ENCODE results near the gene RALB. TPM values are rescaled to one million over a fixed set of nuclear protein-coding genes. Genes with fewer than 3 reads are reported as not detected.

RALB gene
- total and polyA plus RNA-seq, 2 donors (not counting 1 experiment from before 2014, with no cell fraction given): 58.3 to 73.9 TPM

GRCh38 chr2:120208381-120209353 lies 44.0 kb upstream of the RALB start:
- peaks cover 1% of the 10 kb centered on the region for H3K27me3 ChIP-seq (ENCODE audit: control insufficient read depth, insufficient read depth, low read length)
- no peaks in the 10 kb centered on the region for H3K36me3 ChIP-seq (ENCODE audit: control insufficient read depth, insufficient read depth, low read length)
- no peak overlapping the region for H3K4me3 ChIP-seq (replicated peaks in 1 of 4; ENCODE audit: control extremely low read depth in 1 of 4, insufficient read depth in 1 of 4, low read depth in 3 of 4, low read length in 4 of 4)
- no peak for DNase-seq (ENCODE audit: low read depth in 2 of 2)
- no peaks in the 10 kb centered on the region for H4K20me1 ChIP-seq (ENCODE audit: control insufficient read depth, extremely low read depth, insufficient read depth, low read length)
- H3K4me2 ChIP-seq (ENCODE audit: extremely low read depth, insufficient read depth, low read length): no peak overlapping the region
- no peak for TF ChIP-seq CTCF (conservative IDR thresholded peaks at IDR 0.05 in 1 of 2, IDR thresholded peaks at IDR 0.05 in 1 of 2; ENCODE audit: low read depth in 1 of 2, low read length in 2 of 2)
- no peak for TF ChIP-seq EZH2 (IDR thresholded peaks at IDR 0.05; ENCODE audit: low read length, missing control alignments)
- H3K9me3 ChIP-seq (ENCODE audit: control insufficient read depth, insufficient read depth, low read depth, low read length): no peaks in the 10 kb centered on the region
- no peak overlapping the region for H3K9ac ChIP-seq (ENCODE audit: insufficient read depth, low read length)
- no peaks in the 10 kb centered on the region for H3K79me2 ChIP-seq (ENCODE audit: control insufficient read depth, insufficient read depth, low read length)
- H3K4me1 ChIP-seq (ENCODE audit: control insufficient read depth, extremely low read depth, insufficient read depth, low read length): no peaks in the 10 kb centered on the region
- H3K27ac ChIP-seq (ENCODE audit: insufficient read depth, low read length): no peak overlapping the region
- no peak overlapping the region for H2AFZ ChIP-seq (ENCODE audit: low read length)

GRCh38 chr2:120209427-120210269 lies 43.0 kb upstream of the RALB start:
- H2AFZ ChIP-seq (ENCODE audit: low read length): no peak overlapping the region
- no peak overlapping the region for H3K9ac ChIP-seq (ENCODE audit: insufficient read depth, low read length)
- no peaks in the 10 kb centered on the region for H3K9me3 ChIP-seq (ENCODE audit: control insufficient read depth, insufficient read depth, low read depth, low read length)
- no peak overlapping the region for H3K4me2 ChIP-seq (ENCODE audit: extremely low read depth, insufficient read depth, low read length)
- no peaks in the 10 kb centered on the region for H3K4me1 ChIP-seq (ENCODE audit: control insufficient read depth, extremely low read depth, insufficient read depth, low read length)
- H3K79me2 ChIP-seq (ENCODE audit: control insufficient read depth, insufficient read depth, low read length): no peaks in the 10 kb centered on the region
- no peak overlapping the region for H3K4me3 ChIP-seq (replicated peaks in 1 of 4; ENCODE audit: control extremely low read depth in 1 of 4, insufficient read depth in 1 of 4, low read depth in 3 of 4, low read length in 4 of 4)
- no peaks in the 10 kb centered on the region for H3K36me3 ChIP-seq (ENCODE audit: control insufficient read depth, insufficient read depth, low read length)
- H3K27me3 ChIP-seq (ENCODE audit: control insufficient read depth, insufficient read depth, low read length): no peaks in the 10 kb centered on the region
- H3K27ac ChIP-seq (ENCODE audit: insufficient read depth, low read length): no peak overlapping the region
- TF ChIP-seq EZH2 (IDR thresholded peaks at IDR 0.05; ENCODE audit: low read length, missing control alignments) (no peak), CTCF (conservative IDR thresholded peaks at IDR 0.05 in 1 of 2, IDR thresholded peaks at IDR 0.05 in 1 of 2; ENCODE audit: low read depth in 1 of 2, low read length in 2 of 2) (no peak)
- no peak for DNase-seq (ENCODE audit: low read depth in 2 of 2)
- H4K20me1 ChIP-seq (ENCODE audit: control insufficient read depth, extremely low read depth, insufficient read depth, low read length): no peaks in the 10 kb centered on the region

GRCh38 chr2:120210270-120210693 lies 42.4 kb upstream of the RALB start:
- H3K4me1 ChIP-seq (ENCODE audit: control insufficient read depth, extremely low read depth, insufficient read depth, low read length): no peaks in the 10 kb centered on the region
- no peaks in the 10 kb centered on the region for H3K9me3 ChIP-seq (ENCODE audit: control insufficient read depth, insufficient read depth, low read depth, low read length)
- no peak overlapping the region for H3K9ac ChIP-seq (ENCODE audit: insufficient read depth, low read length)
- TF ChIP-seq EZH2 (IDR thresholded peaks at IDR 0.05; ENCODE audit: low read length, missing control alignments) (no peak), CTCF (conservative IDR thresholded peaks at IDR 0.05 in 1 of 2, IDR thresholded peaks at IDR 0.05 in 1 of 2; ENCODE audit: low read depth in 1 of 2, low read length in 2 of 2) (no peak)
- no peak overlapping the region for H3K4me3 ChIP-seq (replicated peaks in 1 of 4; ENCODE audit: control extremely low read depth in 1 of 4, insufficient read depth in 1 of 4, low read depth in 3 of 4, low read length in 4 of 4)
- H3K4me2 ChIP-seq (ENCODE audit: extremely low read depth, insufficient read depth, low read length): no peak overlapping the region
- H3K79me2 ChIP-seq (ENCODE audit: control insufficient read depth, insufficient read depth, low read length): no peaks in the 10 kb centered on the region
- no peak overlapping the region for H3K27ac ChIP-seq (ENCODE audit: insufficient read depth, low read length)
- no peaks in the 10 kb centered on the region for H3K27me3 ChIP-seq (ENCODE audit: control insufficient read depth, insufficient read depth, low read length)
- no peak overlapping the region for H2AFZ ChIP-seq (ENCODE audit: low read length)
- H3K36me3 ChIP-seq (ENCODE audit: control insufficient read depth, insufficient read depth, low read length): no peaks in the 10 kb centered on the region
- no peaks in the 10 kb centered on the region for H4K20me1 ChIP-seq (ENCODE audit: control insufficient read depth, extremely low read depth, insufficient read depth, low read length)
- no peak for DNase-seq (ENCODE audit: low read depth in 2 of 2)
